SKM-1 (cell line): ENCODE data around the gene TAPT1.

ENCODE experiments used
- DNase-seq: peaks from one replicate; lab custom pipeline; 2025; ENCODE audit not compliant: unreplicated experiment; lab: John Stamatoyannopoulos, UW

TAPT1 gene

GRCh38 chr4:16139066-16139945 lies 87.0 kb downstream of the TAPT1 start:
- no peak for DNase-seq

GRCh38 chr4:16136827-16137226 lies 89.4 kb downstream of the TAPT1 start:
- no peak for DNase-seq

- DNase-seq, result no peak
Measured at GRCh38 chr4:16136311-16136710, 90.0 kb downstream of the TAPT1 start.

GRCh38 chr4:16133406-16133805 lies 92.9 kb downstream of the TAPT1 start:
- no peak for DNase-seq

- no peak for DNase-seq
Measured at GRCh38 chr4:16131293-16131692, 95.0 kb downstream of the TAPT1 start.

- no peak for DNase-seq
Measured at GRCh38 chr4:16129336-16129735, 96.9 kb downstream of the TAPT1 start.

- no peak for DNase-seq
Measured at GRCh38 chr4:16126714-16127113, 99.6 kb downstream of the TAPT1 start.

GRCh38 chr4:16125571-16126445 lies 100.5 kb downstream of the TAPT1 start:
- DNase-seq, result no peak

GRCh38 chr4:16124232-16124631 lies 102.0 kb downstream of the TAPT1 start:
- DNase-seq, result no peak

- no peak for DNase-seq
Measured at GRCh38 chr4:16123356-16124084, 102.8 kb downstream of the TAPT1 start.

- no peak for DNase-seq
Measured at GRCh38 chr4:16122784-16123183, 103.5 kb downstream of the TAPT1 start.

GRCh38 chr4:16122308-16122711 lies 104.0 kb downstream of the TAPT1 start:
- peak; percentile 73 for DNase-seq

- no peak for DNase-seq
Measured at GRCh38 chr4:16120720-16121119, 105.6 kb downstream of the TAPT1 start.

- no peak for DNase-seq
Measured at GRCh38 chr4:16119981-16120380, 106.3 kb downstream of the TAPT1 start.

- DNase-seq, result no peak
Measured at GRCh38 chr4:16118090-16118489, 108.2 kb downstream of the TAPT1 start.

- DNase-seq, result no peak
Measured at GRCh38 chr4:16117164-16117563, 109.1 kb downstream of the TAPT1 start.

GRCh38 chr4:16116493-16116990 lies 109.7 kb downstream of the TAPT1 start:
- no peak for DNase-seq

GRCh38 chr4:16116019-16116418 lies 110.3 kb downstream of the TAPT1 start:
- DNase-seq, result no peak

- DNase-seq, result no peak
Measured at GRCh38 chr4:16114546-16114945, 111.7 kb downstream of the TAPT1 start.

GRCh38 chr4:16113741-16114140 lies 112.5 kb downstream of the TAPT1 start:
- no peak for DNase-seq

GRCh38 chr4:16111533-16111932 lies 114.7 kb downstream of the TAPT1 start:
- DNase-seq, result no peak
